Activated naive CD4-positive, alpha-beta T cell treated with anti-CD3 and anti-CD28 coated beads, Interleukin-2, amount 50 U/mL, for 24 hours (primary cell): ENCODE data around the gene MT1E.
"Not testable (repeated sequence)": the region's sequence is repeated elsewhere in the genome, so short reads cannot be mapped to it uniquely, and the experiment has no call there.

Source experiments
- H3K27ac Mint-ChIP-seq: one replicate; pipeline ENCODE4 v1.8.0; 2021; ENCODE audit warnings: mild to moderate bottlenecking, mixed read lengths
- H3K27me3 Mint-ChIP-seq: one replicate; pipeline ENCODE4 v1.8.0; 2021; ENCODE audit warnings: mixed read lengths
- H3K36me3 Mint-ChIP-seq: one replicate; pipeline ENCODE4 v1.8.0; 2021; ENCODE audit warnings: mixed read lengths
- H3K4me1 Mint-ChIP-seq: one replicate; pipeline ENCODE4 v1.8.0; 2021; ENCODE audit warnings: mixed read lengths
- H3K4me3 Mint-ChIP-seq: one replicate; pipeline ENCODE4 v1.8.0; 2021; ENCODE audit warnings: mild to moderate bottlenecking, mixed read lengths
- H3K9me3 Mint-ChIP-seq: one replicate; pipeline ENCODE4 v1.8.0; 2021; ENCODE audit warnings: mixed read lengths

MT1E gene

DNA sequence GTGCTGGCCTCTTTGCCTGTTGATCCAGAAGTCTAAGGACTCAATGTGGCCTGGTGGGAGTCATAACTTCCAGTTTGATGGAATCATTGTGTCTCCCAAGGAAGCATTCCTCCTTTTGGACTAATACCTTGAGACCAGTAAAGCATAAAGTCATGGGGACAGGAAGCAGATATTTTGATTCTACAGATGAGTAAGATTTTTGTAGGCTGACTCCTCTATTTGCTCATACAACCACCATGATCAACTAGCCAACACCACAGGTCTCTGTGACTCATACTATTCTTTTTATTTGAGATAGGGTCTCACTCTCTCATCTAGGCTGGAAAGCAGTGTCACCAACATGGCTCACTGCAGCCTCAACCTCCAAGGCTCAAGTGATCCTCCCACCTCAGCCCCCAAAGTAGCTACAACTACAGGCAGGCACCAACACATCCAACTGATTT is 11.0 kb upstream of the MT1E start:
- H3K27ac Mint-ChIP-seq, result peak overlapping the region; percentile 60

DNA sequence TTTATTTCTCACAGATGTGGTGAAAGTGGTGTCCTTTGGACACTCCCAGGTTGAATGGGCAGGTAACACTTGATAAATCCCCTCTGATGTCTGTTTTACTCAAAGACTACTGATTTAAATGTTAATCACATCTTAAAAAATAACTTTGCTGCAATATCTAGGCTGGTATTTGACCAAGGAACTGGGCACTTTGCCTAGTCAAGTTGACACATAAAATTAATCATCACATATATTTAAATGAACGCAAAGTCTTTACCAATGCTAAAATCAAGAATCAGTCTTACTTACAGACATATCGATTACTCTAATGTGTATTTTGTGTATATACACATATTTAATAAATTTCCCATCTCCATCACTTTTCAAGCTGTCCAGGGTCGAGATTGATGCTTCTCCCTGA is 10.2 kb upstream of the MT1E start:
- H3K27me3 Mint-ChIP-seq, result peaks cover 3% of the 10 kb centered on the region
- H3K4me3 Mint-ChIP-seq, result no peak overlapping the region
- H3K27ac Mint-ChIP-seq, result no peak overlapping the region
- no peaks in the 10 kb centered on the region for H3K9me3 Mint-ChIP-seq
- H3K36me3 Mint-ChIP-seq, result no peaks in the 10 kb centered on the region
- peaks cover 54% of the 10 kb centered on the region for H3K4me1 Mint-ChIP-seq

More for the DNA sequence above, 11.0 kb upstream of the MT1E start:
- no peak overlapping the region for H3K4me3 Mint-ChIP-seq
- peaks cover 59% of the 10 kb centered on the region for H3K4me1 Mint-ChIP-seq
- H3K27me3 Mint-ChIP-seq, result peaks cover 3% of the 10 kb centered on the region
- no peaks in the 10 kb centered on the region for H3K36me3 Mint-ChIP-seq
- H3K9me3 Mint-ChIP-seq, result no peaks in the 10 kb centered on the region

- H3K4me1 Mint-ChIP-seq, result peaks cover 41% of the 10 kb centered on the region
- H3K36me3 Mint-ChIP-seq, result no peaks in the 10 kb centered on the region
- no peaks in the 10 kb centered on the region for H3K9me3 Mint-ChIP-seq
- H3K27me3 Mint-ChIP-seq, result peaks cover 3% of the 10 kb centered on the region
- peak overlapping the region; percentile 4 for H3K27ac Mint-ChIP-seq
- peak overlapping the region; percentile 62 for H3K4me3 Mint-ChIP-seq
These were observed 8.9 kb upstream of the MT1E start for GRCh38 chr16:56616608-56617211.

DNA sequence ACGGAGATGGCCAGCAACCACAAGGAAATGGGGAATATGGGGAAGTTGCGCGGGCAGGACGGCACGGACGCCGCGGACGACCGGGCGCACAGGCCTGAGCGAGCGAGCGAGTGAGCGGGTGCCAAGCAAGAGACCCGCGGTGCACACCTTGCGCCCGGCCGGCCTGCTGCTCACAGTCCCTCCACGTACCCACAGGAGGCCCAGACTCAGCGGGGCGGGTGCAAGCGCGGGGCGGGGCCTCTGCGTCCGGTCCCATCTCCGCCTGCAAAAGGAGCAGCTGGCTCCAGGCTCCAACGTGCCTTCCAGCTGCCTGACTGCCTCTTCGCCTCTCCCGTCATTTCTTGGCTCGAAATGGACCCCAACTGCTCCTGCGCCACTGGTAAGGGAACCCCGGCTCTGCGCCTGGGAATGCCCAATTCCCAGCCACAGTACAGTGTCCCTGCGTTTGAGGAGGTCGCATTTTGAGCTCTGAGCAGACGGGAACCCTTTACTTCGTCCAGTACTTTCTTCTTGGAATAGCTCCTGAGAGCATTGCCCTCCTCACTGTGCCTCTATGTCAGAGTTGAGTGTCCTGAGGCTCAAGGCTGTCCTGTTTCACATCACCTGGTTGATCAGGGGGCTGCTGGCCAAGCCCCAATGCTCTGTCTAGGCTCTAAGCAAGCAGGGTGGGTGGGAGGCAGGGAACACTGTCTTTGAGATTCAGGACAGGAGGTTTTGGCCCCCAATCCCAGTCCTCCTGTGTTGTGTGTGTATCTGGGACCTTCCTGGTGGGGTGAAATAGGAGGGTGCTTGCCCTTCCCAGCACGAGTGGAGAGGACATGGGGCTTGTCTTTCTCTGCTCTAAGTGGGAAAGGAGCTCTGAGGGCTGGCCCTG is 8.1 kb upstream of the MT1E start:
- Mint-ChIP-seq H3K27me3 (peaks cover 3% of the 10 kb centered on the region), H3K36me3 (no peaks in the 10 kb centered on the region), H3K4me3 (peak overlapping the region; percentile 76), H3K9me3 (no peaks in the 10 kb centered on the region), H3K27ac (no peak overlapping the region), H3K4me1 (peaks cover 38% of the 10 kb centered on the region)

- Mint-ChIP-seq H3K36me3 (no peaks in the 10 kb centered on the region), H3K4me1 (peaks cover 33% of the 10 kb centered on the region), H3K9me3 (no peaks in the 10 kb centered on the region), H3K27ac (no peak overlapping the region), H3K27me3 (peaks cover 3% of the 10 kb centered on the region), H3K4me3 (no peak overlapping the region)
These were observed 7.4 kb upstream of the MT1E start for GRCh38 chr16:56618138-56618537.

DNA sequence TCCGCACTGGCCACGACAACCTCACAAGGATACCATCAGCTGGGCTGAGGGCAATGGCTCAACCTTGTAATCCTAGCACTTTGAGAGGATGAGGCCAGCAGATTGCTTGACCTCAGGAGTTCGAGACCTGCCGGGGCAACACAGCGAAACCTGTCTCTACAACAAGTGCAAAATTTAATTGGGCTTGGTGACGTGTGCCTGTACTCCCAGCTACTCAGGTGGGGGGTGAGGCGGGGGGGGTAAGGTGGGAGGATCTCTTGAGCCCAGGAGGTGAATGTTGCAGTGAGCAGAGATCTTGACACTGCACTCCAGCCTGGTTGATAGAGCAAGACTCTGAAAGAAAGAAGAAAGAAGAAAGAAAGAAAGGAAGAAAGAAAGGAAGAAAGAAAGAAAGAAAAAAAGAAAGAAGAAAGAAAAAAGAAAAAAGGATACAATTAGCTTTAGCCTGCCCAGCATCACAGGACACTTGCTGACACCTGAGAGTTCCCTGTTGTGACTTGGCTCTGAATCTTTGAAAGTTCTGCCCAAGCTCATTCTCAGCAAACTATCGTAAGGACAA is 5.2 kb upstream of the MT1E start:
- Mint-ChIP-seq H3K27me3 (peaks cover 3% of the 10 kb centered on the region), H3K36me3 (no peaks in the 10 kb centered on the region), H3K4me3 (no peak overlapping the region), H3K9me3 (no peaks in the 10 kb centered on the region), H3K4me1 (peaks cover 18% of the 10 kb centered on the region), H3K27ac (no peak overlapping the region)

- peaks cover 23% of the 10 kb centered on the region for H3K4me1 Mint-ChIP-seq
- not testable (repeated sequence) for H3K4me3 Mint-ChIP-seq, H3K9me3 Mint-ChIP-seq, H3K36me3 Mint-ChIP-seq, H3K27ac Mint-ChIP-seq, H3K27me3 Mint-ChIP-seq
These were observed 3.7 kb upstream of the MT1E start for GRCh38 chr16:56621665-56622445.

DNA sequence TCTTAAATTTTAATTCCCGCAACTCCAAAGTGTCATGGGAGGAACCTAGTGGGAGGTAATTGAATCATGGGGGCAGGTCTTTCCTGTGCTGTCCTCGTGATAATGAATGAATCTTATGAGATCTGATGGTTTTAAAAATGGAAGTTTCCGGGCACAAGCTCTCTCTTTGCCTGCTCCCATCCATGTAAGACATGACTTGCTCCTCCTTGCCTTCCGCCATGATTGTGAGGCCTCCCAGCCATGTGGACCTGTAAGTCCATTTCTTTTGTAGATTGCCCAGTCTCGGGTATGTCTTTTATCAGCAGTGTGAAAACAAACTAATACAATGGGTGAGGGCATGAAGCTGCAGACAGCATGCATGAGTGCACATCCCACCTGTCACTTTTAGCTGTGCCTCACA is 2.4 kb upstream of the MT1E start:
- Mint-ChIP-seq H3K4me1 (peaks cover 15% of the 10 kb centered on the region), H3K27ac (peak overlapping the region; percentile 33)
- not testable (repeated sequence) for H3K27me3 Mint-ChIP-seq, H3K9me3 Mint-ChIP-seq, H3K36me3 Mint-ChIP-seq, H3K4me3 Mint-ChIP-seq

- Mint-ChIP-seq H3K36me3 (no peaks in the 10 kb centered on the region), H3K9me3 (no peaks in the 10 kb centered on the region), H3K27me3 (no peaks in the 10 kb centered on the region)
These were observed 1.9 kb upstream of the MT1E start for GRCh38 chr16:56623637-56624036.

DNA sequence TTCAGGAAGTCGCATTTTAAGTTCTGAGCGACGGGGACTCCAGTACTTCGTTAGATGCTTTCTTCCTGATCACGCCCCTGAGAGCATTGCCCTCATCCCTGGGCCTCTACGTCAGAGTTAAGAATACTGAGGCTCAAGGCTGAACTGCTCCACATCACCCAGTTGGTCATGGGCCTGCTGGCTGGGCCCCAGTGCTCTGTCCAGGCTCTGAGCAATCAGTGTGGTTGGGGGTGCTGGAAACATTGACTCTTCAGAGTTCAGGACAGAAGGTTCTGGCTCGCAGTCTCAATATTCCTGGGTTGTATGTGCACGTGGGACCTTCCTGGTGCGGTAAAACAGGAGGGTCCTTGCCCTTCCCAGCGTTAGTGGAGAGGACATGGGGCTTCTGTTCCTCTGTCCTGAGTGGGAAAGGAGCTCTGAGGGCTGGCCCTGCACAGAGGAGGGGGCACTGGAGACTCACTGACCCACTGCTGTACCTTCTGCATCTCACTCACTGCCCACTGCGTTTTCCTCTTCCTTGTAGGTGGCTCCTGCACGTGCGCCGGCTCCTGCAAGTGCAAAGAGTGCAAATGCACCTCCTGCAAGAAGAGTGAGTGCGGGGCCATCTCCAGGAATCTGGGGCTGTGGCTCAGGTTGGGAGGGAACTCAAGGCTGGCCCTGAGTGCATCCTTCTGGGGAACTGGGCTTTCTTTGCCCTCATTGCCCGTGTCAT is 518 bp downstream of the MT1E start:
- Mint-ChIP-seq H3K4me3 (peak overlapping the region; percentile 88), H3K27me3 (peaks cover 3% of the 10 kb centered on the region), H3K36me3 (no peaks in the 10 kb centered on the region), H3K4me1 (peaks cover 15% of the 10 kb centered on the region), H3K9me3 (no peaks in the 10 kb centered on the region), H3K27ac (no peak overlapping the region)

More at GRCh38 chr16:56623637-56624036, 1.9 kb upstream of the MT1E start:
- H3K4me3 Mint-ChIP-seq, result no peak overlapping the region
- H3K4me1 Mint-ChIP-seq, result peaks cover 15% of the 10 kb centered on the region
- H3K27ac Mint-ChIP-seq, result no peak overlapping the region

DNA sequence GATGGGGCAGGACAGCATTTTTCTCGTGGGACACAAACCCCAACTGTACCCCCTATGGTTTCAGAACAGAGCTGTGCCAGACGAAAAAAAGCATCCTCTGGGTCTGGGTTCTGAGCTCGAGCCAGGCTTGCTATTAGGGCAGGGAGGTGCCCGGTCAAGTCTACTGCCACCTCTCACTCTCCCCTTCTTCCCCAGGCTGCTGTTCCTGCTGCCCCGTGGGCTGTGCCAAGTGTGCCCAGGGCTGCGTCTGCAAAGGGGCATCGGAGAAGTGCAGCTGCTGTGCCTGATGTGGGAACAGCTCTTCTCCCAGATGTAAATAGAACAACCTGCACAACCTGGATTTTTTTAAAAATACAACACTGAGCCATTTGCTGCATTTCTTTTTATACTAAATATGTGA is 1.1 kb downstream of the MT1E start:
- H3K4me3 Mint-ChIP-seq, result no peak overlapping the region
- no peak overlapping the region for H3K27ac Mint-ChIP-seq
- no peaks in the 10 kb centered on the region for H3K36me3 Mint-ChIP-seq
- H3K4me1 Mint-ChIP-seq, result peaks cover 19% of the 10 kb centered on the region
- peaks cover 7% of the 10 kb centered on the region for H3K27me3 Mint-ChIP-seq
- H3K9me3 Mint-ChIP-seq, result no peaks in the 10 kb centered on the region

GRCh38 chr16:56628486-56629350 is 3.1 kb downstream of the MT1E start:
- peak overlapping the region; percentile 55 for H3K27ac Mint-ChIP-seq
- H3K9me3 Mint-ChIP-seq, result no peaks in the 10 kb centered on the region
- no peak overlapping the region for H3K4me3 Mint-ChIP-seq
- no peaks in the 10 kb centered on the region for H3K36me3 Mint-ChIP-seq
- H3K4me1 Mint-ChIP-seq, result peaks cover 28% of the 10 kb centered on the region
- peaks cover 17% of the 10 kb centered on the region for H3K27me3 Mint-ChIP-seq

- Mint-ChIP-seq H3K27ac (no peak overlapping the region), H3K4me1 (peaks cover 28% of the 10 kb centered on the region), H3K9me3 (no peaks in the 10 kb centered on the region), H3K27me3 (peaks cover 24% of the 10 kb centered on the region), H3K36me3 (no peaks in the 10 kb centered on the region), H3K4me3 (no peak overlapping the region)
These were observed 4.0 kb downstream of the MT1E start for GRCh38 chr16:56629531-56629930.

GRCh38 chr16:56630134-56630533 is 4.6 kb downstream of the MT1E start:
- Mint-ChIP-seq H3K9me3 (no peaks in the 10 kb centered on the region), H3K27ac (no peak overlapping the region), H3K4me3 (no peak overlapping the region), H3K4me1 (peaks cover 29% of the 10 kb centered on the region), H3K27me3 (peaks cover 28% of the 10 kb centered on the region), H3K36me3 (no peaks in the 10 kb centered on the region)
